Measurements from ENCODE around the gene LUC7L.
"Not testable (repeated sequence)": the region's sequence is repeated elsewhere in the genome, so short reads cannot be mapped to it uniquely, and the experiment has no call there.

The LUC7L gene

DNA sequence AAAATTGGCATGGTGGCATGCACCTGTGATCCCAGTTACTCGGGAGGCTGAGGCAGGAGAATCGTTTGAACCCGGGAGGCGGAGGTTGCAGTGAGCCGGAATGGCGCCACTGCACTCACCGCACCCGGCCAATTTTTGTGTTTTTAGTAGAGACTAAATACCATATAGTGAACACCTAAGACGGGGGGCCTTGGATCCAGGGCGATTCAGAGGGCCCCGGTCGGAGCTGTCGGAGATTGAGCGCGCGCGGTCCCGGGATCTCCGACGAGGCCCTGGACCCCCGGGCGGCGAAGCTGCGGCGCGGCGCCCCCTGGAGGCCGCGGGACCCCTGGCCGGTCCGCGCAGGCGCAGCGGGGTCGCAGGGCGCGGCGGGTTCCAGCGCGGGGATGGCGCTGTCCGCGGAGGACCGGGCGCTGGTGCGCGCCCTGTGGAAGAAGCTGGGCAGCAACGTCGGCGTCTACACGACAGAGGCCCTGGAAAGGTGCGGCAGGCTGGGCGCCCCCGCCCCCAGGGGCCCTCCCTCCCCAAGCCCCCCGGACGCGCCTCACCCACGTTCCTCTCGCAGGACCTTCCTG is 49.1 kb downstream of the LUC7L start, which contains the start of gene HBQ1:
TSS of gene HBQ1 (plus strand) at position 359 of the 575 bp plus-strand sequence. CDS start at position 387, 28 bp downstream.
- DNase-seq: peak in 3 of 51 donors; percentile 18 to 24 (median 23)

- no peak for DNase-seq
These were observed 49.8 kb downstream of the LUC7L start for GRCh38 chr16:179211-180092.

DNA sequence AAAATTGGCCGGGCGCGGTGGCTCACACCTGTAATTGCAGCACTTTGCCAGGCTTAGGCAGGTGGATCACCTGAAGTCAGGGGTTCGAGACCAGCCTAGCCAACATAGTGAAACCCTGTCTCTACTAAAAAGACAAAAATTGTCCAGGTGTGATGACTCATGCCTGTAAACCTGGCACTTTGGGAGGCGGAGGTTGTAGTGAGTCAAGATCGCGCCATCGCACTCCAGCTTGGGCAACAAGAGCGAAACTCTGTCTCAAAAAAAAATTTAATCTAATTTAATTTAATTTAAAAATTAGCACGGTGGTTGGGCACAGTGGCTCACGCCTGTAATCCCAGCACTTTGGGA is 50.6 kb downstream of the LUC7L start:
- no peak for DNase-seq

DNA sequence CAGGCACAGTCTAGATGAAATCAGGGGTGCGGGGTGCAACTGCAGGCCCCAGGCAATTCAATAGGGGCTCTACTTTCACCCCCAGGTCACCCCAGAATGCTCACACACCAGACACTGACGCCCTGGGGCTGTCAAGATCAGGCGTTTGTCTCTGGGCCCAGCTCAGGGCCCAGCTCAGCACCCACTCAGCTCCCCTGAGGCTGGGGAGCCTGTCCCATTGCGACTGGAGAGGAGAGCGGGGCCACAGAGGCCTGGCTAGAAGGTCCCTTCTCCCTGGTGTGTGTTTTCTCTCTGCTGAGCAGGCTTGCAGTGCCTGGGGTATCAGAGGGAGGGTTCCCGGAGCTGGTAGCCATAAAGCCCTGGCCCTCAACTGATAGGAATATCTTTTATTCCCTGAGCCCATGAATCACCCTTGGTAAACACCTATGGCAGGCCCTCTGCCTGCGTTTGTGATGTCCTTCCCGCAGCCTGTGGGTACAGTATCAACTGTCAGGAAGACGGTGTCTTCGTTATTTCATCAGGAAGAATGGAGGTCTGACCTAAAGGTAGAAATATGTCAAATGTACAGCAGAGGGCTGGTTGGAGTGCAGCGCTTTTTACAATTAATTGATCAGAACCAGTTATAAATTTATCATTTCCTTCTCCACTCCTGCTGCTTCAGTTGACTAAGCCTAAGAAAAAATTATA is 51.1 kb downstream of the LUC7L start:
- no peak for DNase-seq

GRCh38 chr16:177394-177822 is 51.8 kb downstream of the LUC7L start:
- no peak for DNase-seq

DNA sequence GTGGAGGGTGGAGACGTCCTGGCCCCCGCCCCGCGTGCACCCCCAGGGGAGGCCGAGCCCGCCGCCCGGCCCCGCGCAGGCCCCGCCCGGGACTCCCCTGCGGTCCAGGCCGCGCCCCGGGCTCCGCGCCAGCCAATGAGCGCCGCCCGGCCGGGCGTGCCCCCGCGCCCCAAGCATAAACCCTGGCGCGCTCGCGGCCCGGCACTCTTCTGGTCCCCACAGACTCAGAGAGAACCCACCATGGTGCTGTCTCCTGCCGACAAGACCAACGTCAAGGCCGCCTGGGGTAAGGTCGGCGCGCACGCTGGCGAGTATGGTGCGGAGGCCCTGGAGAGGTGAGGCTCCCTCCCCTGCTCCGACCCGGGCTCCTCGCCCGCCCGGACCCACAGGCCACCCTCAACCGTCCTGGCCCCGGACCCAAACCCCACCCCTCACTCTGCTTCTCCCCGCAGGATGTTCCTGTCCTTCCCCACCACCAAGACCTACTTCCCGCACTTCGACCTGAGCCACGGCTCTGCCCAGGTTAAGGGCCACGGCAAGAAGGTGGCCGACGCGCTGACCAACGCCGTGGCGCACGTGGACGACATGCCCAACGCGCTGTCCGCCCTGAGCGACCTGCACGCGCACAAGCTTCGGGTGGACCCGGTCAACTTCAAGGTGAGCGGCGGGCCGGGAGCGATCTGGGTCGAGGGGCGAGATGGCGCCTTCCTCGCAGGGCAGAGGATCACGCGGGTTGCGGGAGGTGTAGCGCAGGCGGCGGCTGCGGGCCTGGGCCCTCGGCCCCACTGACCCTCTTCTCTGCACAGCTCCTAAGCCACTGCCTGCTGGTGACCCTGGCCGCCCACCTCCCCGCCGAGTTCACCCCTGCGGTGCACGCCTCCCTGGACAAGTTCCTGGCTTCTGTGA is 52.5 kb downstream of the LUC7L start, which contains the start of gene HBA1:
TSS of gene HBA1 (plus strand) at position 204 of the 906 bp plus-strand sequence. CDS start at position 241, 37 bp downstream.
- DNase-seq: not testable (repeated sequence)

GRCh38 chr16:176006-176405 is 53.2 kb downstream of the LUC7L start:
- DNase-seq: not testable (repeated sequence)

DNA sequence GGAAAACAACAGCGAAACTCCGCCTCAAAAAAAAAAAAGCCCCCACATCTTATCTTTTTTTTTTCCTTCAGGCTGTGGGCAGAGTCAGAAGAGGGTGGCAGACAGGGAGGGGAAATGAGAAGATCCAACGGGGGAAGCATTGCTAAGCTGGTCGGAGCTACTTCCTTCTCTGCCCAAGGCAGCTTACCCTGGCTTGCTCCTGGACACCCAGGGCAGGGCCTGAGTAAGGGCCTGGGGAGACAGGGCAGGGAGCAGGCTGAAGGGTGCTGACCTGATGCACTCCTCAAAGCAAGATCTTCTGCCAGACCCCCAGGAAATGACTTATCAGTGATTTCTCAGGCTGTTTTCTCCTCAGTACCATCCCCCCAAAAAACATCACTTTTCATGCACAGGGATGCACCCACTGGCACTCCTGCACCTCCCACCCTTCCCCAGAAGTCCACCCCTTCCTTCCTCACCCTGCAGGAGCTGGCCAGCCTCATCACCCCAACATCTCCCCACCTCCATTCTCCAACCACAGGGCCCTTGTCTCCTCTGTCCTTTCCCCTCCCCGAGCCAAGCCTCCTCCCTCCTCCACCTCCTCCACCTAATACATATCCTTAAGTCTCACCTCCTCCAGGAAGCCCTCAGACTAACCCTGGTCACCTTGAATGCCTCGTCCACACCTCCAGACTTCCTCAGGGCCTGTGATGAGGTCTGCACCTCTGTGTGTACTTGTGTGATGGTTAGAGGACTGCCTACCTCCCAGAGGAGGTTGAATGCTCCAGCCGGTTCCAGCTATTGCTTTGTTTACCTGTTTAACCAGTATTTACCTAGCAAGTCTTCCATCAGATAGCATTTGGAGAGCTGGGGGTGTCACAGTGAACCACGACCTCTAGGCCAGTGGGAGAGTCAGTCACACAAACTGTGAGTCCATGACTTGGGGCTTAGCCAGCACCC is 54.0 kb downstream of the LUC7L start:
- DNase-seq: no peak

GRCh38 chr16:173928-174769 is 55.1 kb downstream of the LUC7L start:
- not testable (repeated sequence) for DNase-seq

- DNase-seq: not testable (repeated sequence)
These were observed 55.9 kb downstream of the LUC7L start for GRCh38 chr16:173211-173854.

- DNase-seq: not testable (repeated sequence)
These were observed 56.8 kb downstream of the LUC7L start, which contains the start of gene HBA2 for GRCh38 chr16:172374-172941. Gene HBA2 (plus strand): TSS chr16:172876. CDS start chr16:172913, 37 bp downstream.

- DNase-seq: no peak
These were observed 58.5 kb downstream of the LUC7L start for GRCh38 chr16:170788-171187.

- DNase-seq: not testable (repeated sequence)
These were observed 59.2 kb downstream of the LUC7L start for GRCh38 chr16:170088-170507.

DNA sequence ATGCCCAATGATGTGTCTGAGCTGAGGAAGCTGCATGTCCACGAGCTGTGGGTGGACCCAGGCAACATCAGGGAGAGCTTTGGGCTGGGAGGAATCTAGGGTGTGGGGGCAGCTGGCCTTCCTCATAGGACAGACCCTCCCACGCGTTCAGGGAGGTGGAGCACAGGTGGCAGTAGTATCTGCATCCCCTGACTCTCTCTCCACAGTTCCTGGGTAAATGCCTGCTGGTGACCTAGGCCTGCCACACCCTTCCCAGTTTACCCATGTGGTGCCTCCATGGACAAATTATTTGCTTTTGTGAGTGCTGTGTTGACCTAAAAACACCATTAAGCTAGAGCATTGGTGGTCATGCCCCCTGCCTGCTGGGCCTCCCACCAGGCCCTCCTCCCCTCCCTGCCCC is 60.2 kb downstream of the LUC7L start:
- DNase-seq: no peak

GRCh38 chr16:168424-168823 is 60.8 kb downstream of the LUC7L start:
- DNase-seq: no peak

DNA sequence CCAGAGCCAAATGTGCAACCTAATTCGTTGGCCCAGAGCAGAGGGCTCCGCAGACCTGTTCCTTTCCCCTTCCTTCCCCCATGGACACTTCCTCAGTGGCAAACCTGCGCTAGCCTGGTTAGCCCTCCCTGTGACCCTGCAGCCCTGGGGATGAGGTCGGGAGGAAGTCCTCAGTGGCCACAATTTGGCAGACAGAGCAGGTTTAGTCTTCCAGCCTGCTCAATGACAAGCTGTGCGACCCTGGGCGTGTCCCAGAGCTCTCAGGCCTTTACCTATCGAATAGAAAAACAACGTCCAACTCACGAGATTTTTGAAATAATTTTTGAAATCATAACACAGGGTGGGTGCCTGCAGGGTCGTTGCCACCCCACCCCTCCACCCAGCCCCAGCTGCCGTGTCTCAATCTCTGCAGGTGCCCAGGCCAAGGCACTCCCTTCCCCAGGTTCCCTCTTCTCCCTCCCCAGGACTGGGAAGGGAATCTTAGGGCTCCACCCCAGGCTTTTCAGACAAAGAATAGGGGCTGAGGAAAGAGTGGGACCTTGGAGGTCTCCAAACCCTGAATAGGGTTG is 62.0 kb downstream of the LUC7L start:
- no peak for DNase-seq

DNA sequence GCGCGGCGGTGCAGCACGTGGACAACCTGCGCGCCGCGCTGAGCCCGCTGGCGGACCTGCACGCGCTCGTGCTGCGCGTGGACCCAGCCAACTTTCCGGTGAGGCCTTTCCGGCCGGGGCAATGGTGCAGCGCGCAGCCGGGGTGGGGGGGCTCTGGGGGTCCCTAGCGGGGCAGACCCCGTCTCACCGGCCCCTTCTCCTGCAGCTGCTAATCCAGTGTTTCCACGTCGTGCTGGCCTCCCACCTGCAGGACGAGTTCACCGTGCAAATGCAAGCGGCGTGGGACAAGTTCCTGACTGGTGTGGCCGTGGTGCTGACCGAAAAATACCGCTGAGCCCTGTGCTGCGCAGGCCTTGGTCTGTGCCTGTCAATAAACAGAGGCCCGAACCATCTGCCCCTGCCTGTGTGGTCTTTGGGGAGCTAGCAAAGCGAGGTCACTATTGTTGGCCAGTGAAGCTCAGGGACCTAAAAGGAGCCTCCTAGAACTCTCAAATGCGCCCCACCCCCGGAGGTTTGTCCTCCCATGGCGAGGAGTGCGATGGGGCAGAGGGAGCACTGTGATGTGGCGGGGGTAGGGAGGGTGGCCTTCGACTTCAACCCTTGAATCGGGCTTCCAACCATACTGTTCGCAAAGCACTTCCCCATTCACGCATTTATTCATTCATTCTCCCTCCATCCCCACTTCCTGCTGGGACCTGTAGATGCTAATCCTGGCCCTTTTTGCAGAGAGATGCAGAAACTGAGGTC is 62.7 kb downstream of the LUC7L start:
- DNase-seq: no peak

Measured in hypothalamus (tissue), 51 donors.